SK-N-MC (cell line): Measurements from ENCODE around the gene OR11H6.
"Not testable (repeated sequence)": the region's sequence is repeated elsewhere in the genome, so short reads cannot be mapped to it uniquely, and the experiment has no call there.

Source experiments
- DNase-seq: peaks from one replicate; pipeline ENCODE4 v3.0.0-alpha.2; 2011; ENCODE audit warnings: low read depth, low spot score
- H3K27ac ChIP-seq: fragments of 200-600 bp; sonication (generic); 2 replicates; pipeline ENCODE4 v1.5.1; 2016; ENCODE audit warnings: mixed run types
- H3K36me3 ChIP-seq: fragments of 200-600 bp; sonication (generic); 2 replicates; pipeline ENCODE4 v1.6.1; 2017; ENCODE audit warnings: antibody characterized with exemption, low read length, mixed read lengths; ENCODE audit not compliant: insufficient read depth
- H3K4me3 ChIP-seq: fragments of 200-600 bp; sonication (generic); 2 replicates; pipeline ENCODE4 v1.5.1; 2016
- H3K9ac ChIP-seq: fragments of 200-600 bp; sonication (generic); 2 replicates; pipeline ENCODE4 v1.8.0; 2017; ENCODE audit warnings: mixed run types, mixed read lengths; ENCODE audit not compliant: insufficient read length
- H3K9me3 ChIP-seq: fragments of 200-600 bp; sonication (generic); 2 replicates; pipeline ENCODE4 v1.6.1; 2017; ENCODE audit warnings: low read depth, mild to moderate bottlenecking, antibody characterized with exemption, low read length, moderate library complexity, mixed read lengths
- EZH2 ChIP-seq: fragments of 200-600 bp; sonication (generic); IDR thresholded peaks from one replicate; pipeline ENCODE4 v1.6.1; 2017; ENCODE audit warnings: antibody characterized with exemption
- FOXP2 ChIP-seq: optimal IDR thresholded peaks from 2 replicates; pipeline ENCODE3; 2011; ENCODE audit warnings: mild to moderate bottlenecking, moderate library complexity; ENCODE audit not compliant: insufficient read depth; ENCODE audit errors: extremely low read length, control extremely low read depth
- POLR2AphosphoS5 ChIP-seq: IDR thresholded peaks from 2 replicates; pipeline ENCODE4 v1.6.1; 2012; ENCODE audit warnings: mild to moderate bottlenecking, low read depth, low read length, borderline replicate concordance

OR11H6 gene

GRCh38 chr14:20223410-20223809, at the start of gene OR11H6:
Gene OR11H6 (plus strand): TSS chr14:20223710. CDS start chr14:20223710, 0 bp downstream.
- Histone ChIP-seq H3K9ac (no peak within 1 kb of the TSS), H3K27ac (no peak within 1 kb of the TSS), H3K4me3 (no peak within 1 kb of the TSS), H3K36me3 (no peaks in the 10 kb centered on the region), H3K9me3 (no peaks in the 10 kb centered on the region)
- no peak for DNase-seq
- TF ChIP-seq FOXP2 (no peak), POLR2AphosphoS5 (no peak), EZH2 (no peak)

DNA sequence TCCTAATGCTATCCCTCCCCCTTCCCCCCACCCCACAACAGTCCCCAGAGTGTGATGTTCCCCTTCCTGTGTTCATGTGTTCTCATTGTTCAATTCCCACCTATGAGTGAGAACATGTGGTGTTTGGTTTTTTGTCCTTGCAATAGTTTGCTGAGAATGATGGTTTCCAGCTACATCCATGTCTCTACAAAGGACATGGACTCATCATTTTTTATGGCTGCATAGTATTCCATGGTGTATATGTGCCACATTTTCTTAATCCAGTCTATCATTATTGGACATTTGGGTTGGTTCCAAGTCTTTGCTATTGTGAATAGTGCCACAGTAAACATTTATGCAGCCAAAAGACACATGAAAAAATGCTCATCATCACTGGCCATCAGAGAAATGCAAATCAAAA, 49.3 kb upstream of the OR11H6 start:
- not testable (repeated sequence) for H3K36me3 ChIP-seq, H3K4me3 ChIP-seq, H3K9me3 ChIP-seq, DNase-seq, H3K9ac ChIP-seq, H3K27ac ChIP-seq

- Histone ChIP-seq H3K36me3 (no peaks in the 10 kb centered on the region), H3K4me3 (no peak overlapping the region), H3K27ac (no peak overlapping the region), H3K9ac (no peak overlapping the region), H3K9me3 (no peaks in the 10 kb centered on the region)
- no peak for TF ChIP-seq EZH2
- TF ChIP-seq FOXP2: no peak
- TF ChIP-seq POLR2AphosphoS5: no peak
- no peak for DNase-seq
Observed at GRCh38 chr14:20176330-20176729, 47.2 kb upstream of the OR11H6 start.

GRCh38 chr14:20177433-20177974, 46.0 kb upstream of the OR11H6 start:
- Histone ChIP-seq H3K9ac (no peak overlapping the region), H3K27ac (no peak overlapping the region), H3K36me3 (no peaks in the 10 kb centered on the region), H3K4me3 (no peak overlapping the region), H3K9me3 (no peaks in the 10 kb centered on the region)
- TF ChIP-seq EZH2 (no peak), FOXP2 (no peak), POLR2AphosphoS5 (no peak)
- no peak for DNase-seq

GRCh38 chr14:20179218-20179617, 44.3 kb upstream of the OR11H6 start:
- Histone ChIP-seq H3K9me3 (no peaks in the 10 kb centered on the region), H3K36me3 (no peaks in the 10 kb centered on the region), H3K4me3 (no peak overlapping the region), H3K27ac (no peak overlapping the region), H3K9ac (no peak overlapping the region)
- TF ChIP-seq FOXP2 (no peak), EZH2 (no peak), POLR2AphosphoS5 (no peak)
- DNase-seq: no peak

DNA sequence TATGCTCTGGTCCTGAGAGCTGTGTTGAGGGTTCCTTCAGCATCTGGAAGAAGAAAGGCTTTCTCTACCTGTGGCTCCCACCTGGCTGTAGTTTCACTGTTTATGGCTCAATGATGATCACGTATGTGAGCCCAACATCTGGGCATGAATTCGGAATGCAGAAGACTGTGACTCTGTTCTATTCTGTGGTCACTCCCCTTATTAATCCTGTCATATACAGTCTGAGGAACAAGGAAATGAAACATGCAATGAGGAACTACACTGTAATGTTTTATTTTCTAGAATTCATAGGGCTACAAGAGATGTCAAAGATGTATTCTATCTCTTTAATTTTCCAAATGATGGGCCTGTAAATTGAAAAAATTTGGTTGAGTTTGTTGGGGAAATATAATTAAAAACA, 43.6 kb upstream of the OR11H6 start:
- Histone ChIP-seq H3K36me3 (no peaks in the 10 kb centered on the region), H3K9me3 (no peaks in the 10 kb centered on the region)
- no peak for DNase-seq

GRCh38 chr14:20180486-20180885, 43.0 kb upstream of the OR11H6 start:
- Histone ChIP-seq H3K27ac (no peak overlapping the region), H3K36me3 (no peaks in the 10 kb centered on the region), H3K4me3 (no peak overlapping the region), H3K9ac (no peak overlapping the region), H3K9me3 (no peaks in the 10 kb centered on the region)
- TF ChIP-seq EZH2 (no peak), FOXP2 (no peak), POLR2AphosphoS5 (no peak)
- DNase-seq: no peak

More for the DNA sequence above, 43.6 kb upstream of the OR11H6 start:
- Histone ChIP-seq H3K4me3 (no peak overlapping the region), H3K9ac (no peak overlapping the region), H3K27ac (no peak overlapping the region)
- TF ChIP-seq POLR2AphosphoS5 (no peak), FOXP2 (no peak), EZH2 (no peak)

DNA sequence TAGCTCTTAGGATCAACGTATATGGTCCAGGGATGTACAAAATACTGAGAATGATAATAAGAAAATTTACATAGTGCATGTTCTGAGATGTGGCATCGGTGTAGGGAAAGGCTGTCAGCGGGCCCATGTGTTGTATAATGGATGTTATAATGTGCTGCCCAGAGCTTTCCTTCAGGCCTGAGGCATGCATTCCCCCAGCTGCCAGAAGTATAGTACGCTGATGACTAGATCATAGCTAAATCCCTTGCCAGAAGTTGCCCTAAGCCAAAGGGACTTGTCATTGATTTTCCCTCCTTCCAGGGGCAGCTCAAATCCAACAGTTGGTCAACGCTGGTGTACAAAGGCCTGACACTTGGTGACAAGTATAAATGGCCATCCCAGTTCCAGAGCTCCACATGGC, 39.3 kb upstream of the OR11H6 start:
- Histone ChIP-seq H3K36me3 (no peaks in the 10 kb centered on the region), H3K27ac (no peak overlapping the region), H3K9me3 (no peaks in the 10 kb centered on the region), H3K4me3 (no peak overlapping the region), H3K9ac (no peak overlapping the region)
- no peak for DNase-seq
- TF ChIP-seq EZH2 (no peak), FOXP2 (no peak), POLR2AphosphoS5 (no peak)

GRCh38 chr14:20190596-20190995, 32.9 kb upstream of the OR11H6 start, which contains the start of gene OR11G2:
Gene OR11G2 (plus strand): TSS chr14:20190896. CDS start chr14:20197438, 6,542 bp downstream.
- Histone ChIP-seq H3K9me3 (no peaks in the 10 kb centered on the region), H3K36me3 (no peaks in the 10 kb centered on the region), H3K4me3 (no peak within 1 kb of the TSS), H3K9ac (no peak within 1 kb of the TSS), H3K27ac (no peak within 1 kb of the TSS)
- no peak for DNase-seq
- TF ChIP-seq EZH2: no peak
- no peak for TF ChIP-seq POLR2AphosphoS5
- TF ChIP-seq FOXP2: no peak
